ENCODE measurements around the gene PTGES3L.
"Not testable (repeated sequence)": the region's sequence is repeated elsewhere in the genome, so short reads cannot be mapped to it uniquely, and the experiment has no call there.

Gene PTGES3L

GRCh38 chr17:43014020-43014648, 34.3 kb upstream of the PTGES3L start:
- DNase-seq (ENCODE audit: low read depth) = no peak

- no peak for DNase-seq (ENCODE audit: low read depth)
These were observed 33.4 kb upstream of the PTGES3L start for GRCh38 chr17:43013296-43013695.

- DNase-seq (ENCODE audit: low read depth) = no peak
These were observed 32.0 kb upstream of the PTGES3L start for GRCh38 chr17:43011728-43012472.

- DNase-seq (ENCODE audit: low read depth) = no peak
These were observed 30.9 kb upstream of the PTGES3L start for GRCh38 chr17:43010667-43011308.

GRCh38 chr17:43006639-43007551, 27.0 kb upstream of the PTGES3L start, which contains the start of gene IFI35:
TSS of gene IFI35 (plus strand) at chr17:43006784. CDS start at chr17:43006948, 164 bp downstream.
- peak; percentile 94 for DNase-seq (ENCODE audit: low read depth)

- no peak for DNase-seq (ENCODE audit: low read depth)
These were observed 23.8 kb upstream of the PTGES3L start for GRCh38 chr17:43003542-43004172.

- DNase-seq (ENCODE audit: low read depth) = not testable (repeated sequence)
These were observed 21.0 kb upstream of the PTGES3L start for GRCh38 chr17:43000894-43001293.

- DNase-seq (ENCODE audit: low read depth) = no peak
These were observed 19.2 kb upstream of the PTGES3L start for GRCh38 chr17:42999003-42999525.

- DNase-seq (ENCODE audit: low read depth) = peak; percentile 100
These were observed 18.4 kb upstream of the PTGES3L start, which contains the start of gene RPL27 for GRCh38 chr17:42997984-42998938. TSS of gene RPL27 (plus strand) at chr17:42998419. CDS start at chr17:42998751, 332 bp downstream.

GRCh38 chr17:42997390-42997983, 17.6 kb upstream of the PTGES3L start:
- no peak for DNase-seq (ENCODE audit: low read depth)

GRCh38 chr17:42993913-42994312, 14.0 kb upstream of the PTGES3L start:
- DNase-seq (ENCODE audit: low read depth) = not testable (repeated sequence)

- DNase-seq (ENCODE audit: low read depth) = no peak
These were observed 13.0 kb upstream of the PTGES3L start for GRCh38 chr17:42992872-42993271.

- no peak for DNase-seq (ENCODE audit: low read depth)
These were observed 11.6 kb upstream of the PTGES3L start for GRCh38 chr17:42991471-42991870.

- DNase-seq (ENCODE audit: low read depth) = peak; percentile 66
These were observed 10.1 kb upstream of the PTGES3L start for GRCh38 chr17:42989726-42990652.

- no peak for DNase-seq (ENCODE audit: low read depth)
These were observed 9.3 kb upstream of the PTGES3L start for GRCh38 chr17:42989141-42989540.

GRCh38 chr17:42985225-42985624, 5.3 kb upstream of the PTGES3L start:
- no peak for DNase-seq (ENCODE audit: low read depth)

GRCh38 chr17:42982266-42982665, 2.4 kb upstream of the PTGES3L start:
- DNase-seq (ENCODE audit: low read depth) = no peak

- DNase-seq (ENCODE audit: low read depth) = peak; percentile 70
These were observed 1.0 kb upstream of the PTGES3L start for GRCh38 chr17:42980766-42981397.

Data from iris pigment epithelial cell (primary cell).